GM21825 (cell line): ENCODE results near the gene TBC1D1.

Experiments used
- ATAC-seq: cut with Tn5 transposase; IDR thresholded peaks from one replicate; pipeline ENCODE4 v1.9.1; 2021; ENCODE audit warnings: mild to moderate bottlenecking, moderate library complexity; ENCODE audit not compliant: unreplicated experiment

The TBC1D1 gene

GRCh38 chr4:37890801-37891259, at the start of gene TBC1D1:
TBC1D1 (plus strand) TSS chr4:37891084; CDS start chr4:37902096, 11,012 bp downstream.
- peak; percentile 30 for ATAC-seq

GRCh38 chr4:37844204-37844603, 46.7 kb upstream of the TBC1D1 start:
- ATAC-seq, result no peak

GRCh38 chr4:37845201-37845600, 45.7 kb upstream of the TBC1D1 start:
- no peak for ATAC-seq

- ATAC-seq, result no peak
These were observed 43.5 kb upstream of the TBC1D1 start for GRCh38 chr4:37847311-37847884.

- no peak for ATAC-seq
These were observed 38.5 kb upstream of the TBC1D1 start for GRCh38 chr4:37852376-37852775.

GRCh38 chr4:37858112-37858511, 32.8 kb upstream of the TBC1D1 start:
- no peak for ATAC-seq

GRCh38 chr4:37858872-37859271, 32.0 kb upstream of the TBC1D1 start:
- ATAC-seq, result no peak

GRCh38 chr4:37860266-37860665, 30.6 kb upstream of the TBC1D1 start:
- no peak for ATAC-seq

- ATAC-seq, result no peak
These were observed 27.9 kb upstream of the TBC1D1 start for GRCh38 chr4:37862961-37863360.

- no peak for ATAC-seq
These were observed 26.1 kb upstream of the TBC1D1 start for GRCh38 chr4:37864786-37865185.

- ATAC-seq, result no peak
These were observed 25.4 kb upstream of the TBC1D1 start for GRCh38 chr4:37865450-37865849.

- no peak for ATAC-seq
These were observed 23.8 kb upstream of the TBC1D1 start for GRCh38 chr4:37867102-37867501.

GRCh38 chr4:37868238-37868637, 22.6 kb upstream of the TBC1D1 start:
- no peak for ATAC-seq

- no peak for ATAC-seq
These were observed 18.4 kb upstream of the TBC1D1 start for GRCh38 chr4:37872310-37872988.

GRCh38 chr4:37873386-37873785, 17.5 kb upstream of the TBC1D1 start:
- no peak for ATAC-seq

GRCh38 chr4:37876156-37876555, 14.7 kb upstream of the TBC1D1 start:
- no peak for ATAC-seq

GRCh38 chr4:37879365-37879764, 11.5 kb upstream of the TBC1D1 start:
- ATAC-seq, result no peak

- no peak for ATAC-seq
These were observed 9.1 kb upstream of the TBC1D1 start for GRCh38 chr4:37881811-37882210.

GRCh38 chr4:37882665-37883296, 8.1 kb upstream of the TBC1D1 start:
- ATAC-seq, result no peak

GRCh38 chr4:37884855-37885487, 5.9 kb upstream of the TBC1D1 start:
- no peak for ATAC-seq

- no peak for ATAC-seq
These were observed 5.4 kb upstream of the TBC1D1 start for GRCh38 chr4:37885496-37885895.
